H1 (cell line): ENCODE measurements around the gene HADH. TPM values are rescaled to one million over a fixed set of nuclear protein-coding genes. Genes with fewer than 3 reads are reported as not detected.

Experiments used
- CHD2 ChIP-seq: IDR thresholded peaks from 2 replicates; pipeline ENCODE4 v1.6.1; 2012; ENCODE audit warnings: low read length, improper control_type of control experiment
- polyA plus RNA-seq, 7 experiments: library from polyadenylated mRNA; depleted of rRNA in 3 of 7; stranded (reverse) in 5 of 7; unstranded in 2 of 7; fragments of >200 nt in 5 of 7; fragments of 200-250 nt in 2 of 7; gene quantifications; 1 replicate in 5 of 7; 2 replicates in 1 of 7; 4 replicates in 1 of 7; pipeline versions ENCODE4 v1.2.1 to v1.2.3, GENCODE V29; 2011 to 2013; ENCODE audit warnings: missing spikeins in 2 of 7, mixed read lengths in 2 of 7
- total RNA-seq: library from RNA; stranded (reverse); fragmentation: NEBNext Ultra II Directional; extraction: Animal tissue kit (Norgen Biotek cat#: 25700); gene quantifications from 2 replicates; pipeline ENCODE4 v1.2.1, GENCODE V29; 2021

Gene HADH
- total and polyA plus RNA-seq, 2 of the 8 experiments (the other 6 are each of a cell fraction or from before 2014, with no cell fraction given): 47.5 to 54.4 TPM

- TF ChIP-seq CHD2: no peak
- TF ChIP-seq, all 59 proteins: peak for 0
Observed at GRCh38 chr4:108047199-108047598, 57.5 kb downstream of the HADH start (continued).
